ENCODE results near the gene PPP2CA.
"Not testable (repeated sequence)": the region's sequence is repeated elsewhere in the genome, so short reads cannot be mapped to it uniquely, and the experiment has no call there.

Gene PPP2CA

GRCh38 chr5:134225780-134226440 lies at the start of gene PPP2CA:
Gene PPP2CA (minus strand): TSS chr5:134226073. CDS start chr5:134225861, 212 bp downstream.
- DNase-seq: peak; percentile 93 to 98

DNA sequence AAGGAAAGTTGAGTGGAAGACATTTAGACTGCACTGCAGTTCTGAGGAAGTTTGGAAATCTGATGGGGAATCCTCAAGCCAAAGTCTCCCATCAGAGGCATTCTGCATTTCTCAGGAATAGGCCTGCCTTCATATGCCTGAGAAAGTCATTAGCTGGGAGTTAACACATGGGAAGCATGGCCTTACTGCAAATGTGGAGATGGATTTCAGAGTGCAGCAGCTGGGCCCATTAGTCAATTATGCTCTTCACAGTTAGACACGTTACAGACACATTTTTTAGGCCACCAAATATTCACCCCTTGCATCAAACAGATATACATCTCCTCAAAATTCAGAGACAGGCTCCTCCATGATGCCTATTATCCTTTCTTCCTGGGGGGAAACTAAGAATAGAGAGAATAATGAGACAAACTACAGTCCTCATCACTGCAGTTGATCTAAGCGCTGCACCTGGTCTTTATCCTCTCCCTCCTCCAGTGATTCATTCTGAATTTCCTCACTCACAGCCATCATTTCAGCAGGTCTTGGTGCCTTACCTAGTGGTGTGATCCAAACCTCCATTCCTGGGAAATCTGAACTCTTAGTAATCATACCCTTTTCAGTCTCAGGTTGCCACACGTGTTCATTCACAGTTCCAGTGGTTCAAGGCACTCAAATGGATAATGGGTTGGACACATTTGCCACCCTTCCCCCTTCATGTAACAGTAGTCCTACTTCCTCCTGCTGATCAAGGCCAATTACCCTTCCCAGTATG lies 47.9 kb upstream of the PPP2CA start:
- DNase-seq: no peak

DNA sequence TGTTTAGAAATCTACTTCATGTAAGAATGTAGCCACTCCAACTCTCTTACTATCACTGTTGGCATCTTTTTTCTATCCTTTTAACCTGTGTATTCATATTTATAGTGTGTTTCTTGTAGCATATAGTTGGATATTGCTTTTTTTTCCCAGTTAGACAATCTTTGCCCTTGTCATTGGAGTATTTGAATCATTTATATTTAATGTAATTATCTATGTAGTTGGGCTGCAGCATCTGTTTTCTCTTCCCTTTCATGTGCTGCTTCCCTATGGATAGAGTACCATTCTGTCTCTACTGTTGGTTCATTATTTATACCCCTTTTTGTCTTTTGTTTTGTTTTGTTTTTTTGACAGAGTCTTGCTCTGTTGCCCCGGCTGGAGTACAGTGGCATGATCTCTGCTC lies 45.2 kb upstream of the PPP2CA start:
- DNase-seq: no peak

GRCh38 chr5:134268919-134269318 lies 43.0 kb upstream of the PPP2CA start:
- no peak for DNase-seq

DNA sequence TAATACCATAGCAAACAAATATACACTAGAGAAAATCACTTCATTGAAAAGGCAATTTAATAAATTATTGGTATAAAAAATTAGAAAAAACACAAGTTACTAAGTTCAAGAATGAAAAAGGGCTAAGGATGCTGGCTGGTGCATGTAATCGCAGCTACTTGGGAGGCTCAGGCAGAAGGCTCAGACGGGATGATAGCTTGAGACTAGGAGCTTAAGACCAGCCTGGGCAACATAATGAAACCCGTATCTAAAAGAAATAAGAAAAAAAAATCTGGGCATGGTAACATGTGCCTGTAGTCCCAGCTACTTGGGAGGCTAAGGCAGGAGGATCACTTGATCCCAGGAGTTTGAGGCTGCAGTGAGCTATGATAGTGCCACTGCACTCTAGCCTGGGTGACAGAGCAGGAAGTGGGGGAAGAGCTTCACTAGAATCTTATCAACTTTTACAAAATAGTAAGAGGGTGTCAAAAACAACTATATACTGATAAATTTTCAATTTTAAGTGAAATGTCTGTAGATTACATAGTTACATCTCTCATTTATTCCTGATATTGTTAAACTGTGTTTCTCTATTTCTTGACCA lies 42.2 kb upstream of the PPP2CA start:
- no peak for DNase-seq

- DNase-seq: no peak
These were observed 41.6 kb upstream of the PPP2CA start for GRCh38 chr5:134267366-134268018.

DNA sequence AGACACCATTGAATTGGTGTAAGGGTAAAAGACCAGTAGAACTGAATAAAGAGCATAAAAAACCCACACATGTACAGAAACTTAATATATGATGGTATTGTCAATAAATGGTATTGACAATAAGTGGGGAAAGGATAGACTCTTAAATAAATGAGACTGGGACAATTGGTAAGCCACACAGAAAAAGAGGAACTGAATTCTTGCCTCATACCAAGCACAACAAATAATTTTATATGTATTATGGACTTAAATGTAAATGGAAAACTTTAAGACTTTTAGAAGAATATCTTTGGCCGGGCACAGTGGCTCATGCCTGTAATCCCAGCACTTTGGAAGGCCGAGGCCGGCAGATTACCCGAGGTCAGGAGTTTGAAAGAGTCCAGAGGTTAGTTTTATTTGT lies 37.9 kb upstream of the PPP2CA start:
- DNase-seq: no peak

DNA sequence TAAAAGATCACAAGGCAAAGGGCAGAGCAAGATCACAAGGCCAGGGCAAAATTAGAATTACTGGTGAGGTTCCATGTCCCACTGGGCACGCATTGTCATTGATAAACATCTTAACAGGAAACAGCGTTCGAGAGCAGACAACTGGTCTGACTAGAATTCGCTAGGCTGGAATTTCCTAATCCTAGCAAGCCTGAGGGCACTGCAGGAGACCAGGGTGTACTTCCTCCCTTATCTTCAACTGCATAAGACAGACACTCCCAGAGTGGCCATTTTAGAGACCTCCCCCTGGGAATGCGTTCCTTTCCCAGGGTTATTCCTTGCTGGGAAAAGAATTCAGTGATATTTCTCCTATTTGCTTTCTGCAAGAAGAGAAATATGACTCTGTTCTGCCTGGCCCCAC lies 36.8 kb upstream of the PPP2CA start:
- not testable (repeated sequence) for DNase-seq

- DNase-seq: no peak
These were observed 33.0 kb upstream of the PPP2CA start for GRCh38 chr5:134258896-134259295.

DNA sequence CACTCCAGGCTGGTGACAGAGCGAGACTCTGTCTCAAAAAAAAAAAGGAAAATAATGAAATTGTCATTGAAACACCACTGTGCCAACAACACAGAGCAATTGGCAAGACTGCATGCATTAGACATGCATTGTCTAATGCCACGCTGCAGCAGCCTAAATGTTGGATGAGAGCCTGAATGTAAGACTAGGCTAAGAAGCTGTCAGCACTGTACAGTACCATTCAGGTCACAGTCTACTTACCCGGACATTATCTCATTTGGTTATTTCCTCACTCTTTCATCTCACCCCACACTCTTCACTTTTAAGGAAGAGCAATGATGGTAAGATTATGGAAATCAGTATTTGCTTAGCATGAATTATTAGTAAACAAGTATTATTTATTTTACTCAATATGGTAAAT lies 31.3 kb upstream of the PPP2CA start:
- no peak for DNase-seq

- DNase-seq: no peak
These were observed 29.7 kb upstream of the PPP2CA start for GRCh38 chr5:134255418-134256150.

DNA sequence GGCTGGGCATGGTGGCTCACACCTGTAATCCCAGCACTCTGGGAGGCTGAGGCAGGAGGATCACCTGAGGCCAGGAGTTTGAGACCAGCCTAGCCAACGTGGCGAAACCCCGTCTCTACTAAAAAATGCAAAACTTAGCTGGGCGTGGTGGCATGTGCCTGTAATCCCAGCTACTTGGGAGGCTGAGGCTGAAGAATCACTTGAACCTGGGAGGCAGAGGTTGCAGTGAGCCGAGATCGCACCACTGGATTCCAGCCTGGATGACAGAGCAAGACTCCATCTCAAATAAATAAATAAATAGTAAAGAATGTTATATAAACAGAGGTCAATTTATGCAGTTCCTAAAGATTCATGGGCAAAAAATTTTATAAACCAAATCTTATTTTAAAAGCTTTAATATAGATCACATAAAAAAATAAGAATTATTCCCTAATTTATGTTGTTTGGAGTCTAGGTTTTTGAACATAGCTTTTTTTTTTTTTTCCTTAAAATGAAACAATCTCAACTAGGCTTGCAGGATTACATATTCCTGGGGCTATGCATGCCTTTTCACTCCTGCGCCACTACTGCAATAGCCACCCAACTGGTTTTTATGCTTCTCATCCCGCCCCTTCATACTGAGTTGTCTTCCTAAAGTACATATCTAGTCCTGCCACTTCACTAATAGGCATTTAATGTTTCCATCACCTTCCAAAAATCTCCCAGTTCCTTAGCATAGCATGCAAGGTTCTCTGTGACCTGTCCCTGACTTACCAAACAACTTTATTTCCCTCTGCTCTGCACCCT lies 27.7 kb upstream of the PPP2CA start:
- not testable (repeated sequence) for DNase-seq

DNA sequence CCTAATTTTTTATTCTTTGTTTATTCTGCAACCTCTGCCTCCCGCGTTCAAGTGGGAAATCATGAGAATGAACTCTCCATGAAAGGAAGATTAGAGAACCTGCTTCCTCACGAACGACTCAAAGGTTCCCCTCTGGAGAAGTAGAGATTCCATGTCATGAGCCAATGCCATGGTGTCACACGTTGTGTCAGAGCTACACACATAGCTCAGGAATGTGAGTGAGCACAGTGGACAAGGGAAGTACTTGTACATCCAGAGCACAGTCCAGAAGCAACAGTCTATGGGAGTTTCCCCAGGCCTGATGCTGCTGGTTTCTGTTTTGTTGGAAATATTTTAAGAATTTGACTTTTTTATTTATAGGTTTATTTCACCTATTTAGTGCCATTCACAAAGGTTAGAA lies 26.8 kb upstream of the PPP2CA start:
- DNase-seq: peak; percentile 86 to 87

DNA sequence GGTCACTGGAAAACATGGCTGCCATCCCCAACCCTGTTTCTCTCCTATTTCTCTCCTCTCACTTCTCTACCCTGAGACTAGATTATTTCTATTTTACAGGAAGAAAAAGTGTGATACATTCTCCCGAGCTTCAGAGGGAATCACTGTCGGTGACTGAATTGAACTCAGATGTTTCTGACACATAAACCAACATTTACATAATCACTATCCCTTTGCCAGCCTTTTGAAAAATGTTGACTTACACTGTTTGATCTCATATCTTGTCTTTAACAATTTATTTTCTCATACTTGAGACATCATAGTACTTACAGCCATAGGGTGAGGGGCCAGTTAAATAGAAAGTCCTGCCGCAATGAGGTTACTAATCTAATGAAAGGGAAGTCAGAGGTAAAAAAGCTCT lies 25.1 kb upstream of the PPP2CA start:
- DNase-seq: no peak

DNA sequence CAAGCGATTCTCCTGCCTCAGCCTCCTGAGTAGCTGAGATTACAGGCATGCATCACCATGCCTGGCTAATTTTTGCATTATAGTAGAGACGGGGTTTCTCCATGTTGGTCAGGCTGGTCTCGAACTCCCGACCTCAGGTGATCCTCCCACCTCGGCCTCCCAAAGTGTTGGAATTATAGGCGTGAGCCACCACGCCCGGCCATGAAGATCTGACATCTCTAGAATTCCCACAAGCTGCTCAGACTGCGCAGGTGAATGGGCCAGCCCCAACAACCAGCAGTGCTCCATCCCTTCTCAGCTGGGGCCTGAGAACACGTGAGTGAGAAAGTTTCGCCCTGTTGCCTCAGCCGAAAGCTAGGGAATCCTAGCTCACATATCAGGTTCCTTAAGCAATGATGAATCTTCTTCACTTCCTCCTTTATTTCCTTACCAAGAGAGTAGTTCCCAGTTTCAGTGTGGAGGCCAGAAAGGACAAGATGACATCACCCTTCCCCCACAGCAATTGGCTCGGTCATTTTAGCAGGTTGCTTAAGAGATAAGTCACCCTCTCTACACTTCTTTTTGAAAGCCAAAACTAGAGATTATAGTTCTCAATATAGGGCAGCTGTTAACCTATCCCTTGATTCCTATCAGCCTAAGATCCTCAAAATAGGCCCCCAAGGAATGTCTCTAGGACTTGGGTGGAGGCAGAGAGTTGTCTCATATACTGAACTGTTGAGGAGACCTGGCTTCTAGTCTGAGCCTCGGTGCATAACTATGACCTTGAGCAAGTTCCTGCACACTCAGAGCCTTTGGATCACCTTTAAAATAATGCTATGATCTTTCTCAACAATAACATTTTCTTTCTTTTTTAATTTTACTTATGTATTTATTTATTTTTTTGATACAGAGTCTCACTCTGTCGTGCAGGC lies 23.9 kb upstream of the PPP2CA start:
- DNase-seq: no peak

GRCh38 chr5:134248256-134248655 lies 22.4 kb upstream of the PPP2CA start:
- DNase-seq: no peak

GRCh38 chr5:134247428-134248224 lies 21.8 kb upstream of the PPP2CA start:
- DNase-seq: peak; percentile 68 to 78

DNA sequence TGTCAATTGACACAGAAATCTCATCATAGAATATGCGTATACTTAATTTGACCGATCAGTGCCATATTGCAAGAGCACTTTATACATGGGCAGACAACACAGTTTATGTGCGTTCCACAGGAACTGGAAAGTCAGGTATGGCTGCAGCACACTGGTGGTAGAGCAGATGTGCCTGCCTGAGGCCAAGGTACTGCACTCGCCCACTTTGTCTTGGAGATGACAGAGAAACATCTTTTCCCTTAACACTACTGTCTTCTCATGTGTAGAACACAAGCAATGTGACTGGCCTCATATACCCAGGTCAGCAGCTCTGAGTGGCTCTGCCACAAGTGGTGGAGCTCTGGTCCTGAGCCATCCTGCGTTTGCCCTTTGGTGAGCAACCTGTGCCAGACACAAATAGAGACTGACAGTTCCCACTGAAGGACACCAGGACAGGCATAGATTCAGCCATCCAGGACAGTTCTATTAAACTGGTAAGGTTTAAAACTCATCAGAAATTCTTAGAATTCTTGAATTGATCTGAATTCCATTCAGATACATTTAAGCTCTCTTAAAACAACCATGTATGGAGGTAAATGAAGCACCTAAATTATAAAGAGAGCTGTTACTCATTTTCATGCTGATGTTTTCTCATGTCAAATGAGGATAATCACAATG lies 21.0 kb upstream of the PPP2CA start:
- no peak for DNase-seq

DNA sequence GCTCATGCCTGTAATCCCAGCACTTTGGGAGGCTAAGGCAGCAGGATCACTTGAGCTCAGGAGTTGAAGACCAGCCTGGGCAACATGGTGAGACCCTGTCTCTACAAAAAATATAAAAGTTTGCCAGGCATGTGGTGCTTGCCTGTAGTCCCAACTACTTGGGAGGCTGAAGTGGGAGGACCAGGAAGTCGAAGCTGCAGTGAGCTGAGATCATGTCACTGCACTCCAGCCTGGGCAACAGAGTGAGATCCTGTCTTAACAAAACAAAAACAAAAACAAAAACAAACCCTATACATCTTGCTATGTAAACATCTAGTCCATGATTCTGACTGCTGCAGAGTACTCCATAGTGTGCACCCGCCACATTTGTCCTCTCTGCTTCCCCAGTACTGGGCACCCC lies 19.8 kb upstream of the PPP2CA start:
- DNase-seq: no peak
